HEK293T (cell line): ENCODE results near the gene CALCA.

ENCODE experiments used
- FOXK2 ChIP-seq: fragments of 450-650 bp; IDR thresholded peaks from 2 replicates; pipeline ENCODE4 v1.6.1; 2016; ENCODE audit warnings: mild to moderate bottlenecking
- FOXM1 ChIP-seq: fragments of 450-650 bp; IDR thresholded peaks from 2 replicates; pipeline ENCODE4 v1.6.1; 2017; ENCODE audit warnings: mild to moderate bottlenecking, borderline replicate concordance

- TF ChIP-seq FOXK2 (no peak), FOXM1 (no peak)
These were observed 18.2 kb downstream of the CALCA start for GRCh38 chr11:14953904-14954303.
